ENCODE measurements around the gene MBTPS1.

Gene MBTPS1

DNA sequence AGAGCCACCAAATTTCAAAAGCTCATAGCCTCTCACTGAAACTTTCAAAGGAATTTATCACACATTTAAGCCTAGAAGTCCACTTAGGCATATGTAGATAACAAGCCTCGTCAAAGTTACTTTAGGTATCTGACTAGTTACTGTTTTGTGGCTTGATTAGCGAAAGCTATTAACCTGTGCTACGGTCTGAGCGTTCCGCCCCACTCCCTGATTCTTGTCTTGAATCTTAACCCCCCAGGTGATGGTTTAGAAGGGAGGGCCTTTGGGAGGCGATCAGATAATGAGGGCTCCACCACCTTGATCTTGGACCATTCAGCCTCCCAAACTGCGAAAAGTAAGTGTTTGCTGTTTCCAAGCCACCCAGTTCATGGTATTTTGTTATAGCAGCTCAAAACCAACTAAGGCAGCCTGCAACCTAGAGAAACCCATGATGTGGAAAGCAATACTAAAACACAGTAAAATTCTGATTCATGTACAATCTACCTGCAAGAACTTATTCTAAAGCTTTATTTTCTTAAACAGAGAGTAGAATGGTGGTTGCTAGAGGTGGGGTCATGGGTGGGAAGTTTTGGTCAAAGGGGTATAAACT, 21.1 kb upstream of the MBTPS1 start:
- no peak for DNase-seq (ENCODE audit: low spot score)
- TF ChIP-seq, protein P1, sequence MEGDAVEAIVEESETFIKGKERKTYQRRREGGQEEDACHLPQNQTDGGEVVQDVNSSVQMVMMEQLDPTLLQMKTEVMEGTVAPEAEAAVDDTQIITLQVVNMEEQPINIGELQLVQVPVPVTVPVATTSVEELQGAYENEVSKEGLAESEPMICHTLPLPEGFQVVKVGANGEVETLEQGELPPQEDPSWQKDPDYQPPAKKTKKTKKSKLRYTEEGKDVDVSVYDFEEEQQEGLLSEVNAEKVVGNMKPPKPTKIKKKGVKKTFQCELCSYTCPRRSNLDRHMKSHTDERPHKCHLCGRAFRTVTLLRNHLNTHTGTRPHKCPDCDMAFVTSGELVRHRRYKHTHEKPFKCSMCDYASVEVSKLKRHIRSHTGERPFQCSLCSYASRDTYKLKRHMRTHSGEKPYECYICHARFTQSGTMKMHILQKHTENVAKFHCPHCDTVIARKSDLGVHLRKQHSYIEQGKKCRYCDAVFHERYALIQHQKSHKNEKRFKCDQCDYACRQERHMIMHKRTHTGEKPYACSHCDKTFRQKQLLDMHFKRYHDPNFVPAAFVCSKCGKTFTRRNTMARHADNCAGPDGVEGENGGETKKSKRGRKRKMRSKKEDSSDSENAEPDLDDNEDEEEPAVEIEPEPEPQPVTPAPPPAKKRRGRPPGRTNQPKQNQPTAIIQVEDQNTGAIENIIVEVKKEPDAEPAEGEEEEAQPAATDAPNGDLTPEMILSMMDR (IDR thresholded peaks at IDR 0.05), result no peak
- Histone ChIP-seq H3K4me3 (no peak overlapping the region), H3K27ac (no peak overlapping the region)

DNA sequence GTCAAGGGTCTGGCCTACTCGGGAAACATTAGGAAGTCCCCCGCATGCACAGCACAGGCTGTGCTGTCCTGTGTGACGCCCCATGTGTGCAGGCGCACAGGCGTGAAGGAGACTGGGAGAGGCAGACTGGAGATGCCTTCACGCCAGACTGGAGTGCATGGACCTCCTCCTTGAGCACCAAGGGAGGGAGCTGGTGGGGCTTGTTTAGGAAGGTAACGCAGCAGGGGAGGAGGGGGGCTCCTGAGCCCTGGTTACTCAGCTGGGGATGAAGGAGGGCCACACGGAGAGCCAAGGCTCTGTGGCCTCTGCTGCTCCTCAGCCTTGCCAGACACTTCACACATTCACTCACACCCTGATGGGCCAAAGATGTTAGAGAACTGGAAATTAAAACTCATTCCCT, 20.5 kb upstream of the MBTPS1 start:
- DNase-seq (ENCODE audit: low spot score), result no peak
- H3K27ac ChIP-seq, result no peak overlapping the region
- H3K4me3 ChIP-seq, result no peak overlapping the region
- TF ChIP-seq, protein P1 (IDR thresholded peaks at IDR 0.05), result no peak

DNA sequence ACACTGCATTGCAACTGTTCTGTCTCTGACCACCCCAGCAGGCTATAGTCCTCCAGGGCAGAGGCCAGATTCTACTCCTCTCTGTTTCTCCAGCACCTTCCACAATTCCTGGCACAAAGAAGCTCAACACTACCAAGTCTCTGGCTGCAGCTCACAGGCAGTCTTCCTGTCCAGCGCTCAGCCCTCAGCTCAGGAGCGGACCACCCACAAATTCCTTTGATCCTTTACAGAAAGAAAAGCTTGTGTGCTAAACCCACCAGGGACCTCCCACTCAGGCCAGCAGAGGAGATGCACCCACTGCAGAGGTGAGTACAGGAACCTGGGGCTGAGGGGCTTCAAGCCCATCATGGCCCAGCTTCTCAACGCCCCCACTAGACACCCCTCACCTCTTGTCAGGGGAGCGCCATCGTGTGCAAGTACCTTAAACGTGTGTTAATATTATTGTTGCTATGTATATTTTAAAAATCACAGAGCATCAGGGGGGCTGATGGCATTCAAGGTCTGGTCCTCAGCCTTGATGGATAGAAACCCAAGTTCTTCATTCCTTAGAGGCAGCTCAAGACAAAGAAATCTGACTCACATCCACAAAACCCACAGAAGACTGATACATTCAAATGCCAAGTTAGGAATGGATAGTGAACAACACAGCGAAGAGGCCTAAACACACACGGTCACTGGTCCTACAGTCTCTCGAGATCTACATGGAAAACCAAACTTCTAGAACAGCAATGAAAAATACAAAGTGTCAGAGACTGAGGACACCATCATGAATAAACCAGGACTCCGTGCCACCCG, 19.8 kb upstream of the MBTPS1 start:
- Histone ChIP-seq H3K27ac (no peak overlapping the region), H3K4me3 (no peak overlapping the region)
- TF ChIP-seq, protein P1 (IDR thresholded peaks at IDR 0.05), result no peak
- no peak for DNase-seq (ENCODE audit: low spot score)

- Histone ChIP-seq H3K27ac (no peak overlapping the region), H3K4me3 (no peak overlapping the region)
- no peak for DNase-seq (ENCODE audit: low spot score)
- TF ChIP-seq, protein P1 (IDR thresholded peaks at IDR 0.05), result no peak
Observed at GRCh38 chr16:84132527-84133285, 16.0 kb upstream of the MBTPS1 start.

DNA sequence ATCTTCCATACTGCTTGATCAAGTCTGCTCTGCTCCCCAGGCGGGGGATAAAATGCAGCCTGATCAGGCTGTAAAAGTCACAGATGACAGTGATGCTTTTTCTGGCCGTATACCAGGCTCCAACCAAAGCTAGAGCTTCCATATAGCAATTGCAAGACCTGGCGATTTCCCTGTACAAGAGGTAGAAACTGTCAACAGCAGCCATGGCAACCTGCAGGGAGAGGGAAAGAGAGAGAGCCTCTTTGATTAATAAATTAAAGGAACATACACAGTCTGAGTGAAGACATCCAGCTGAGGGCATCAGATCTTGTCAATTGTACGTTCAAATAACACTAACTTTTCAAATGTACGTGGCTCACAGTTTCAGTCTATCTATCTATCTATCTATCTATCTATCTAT, 14.4 kb upstream of the MBTPS1 start:
- no peak overlapping the region for H3K4me3 ChIP-seq
- peak; percentile 40 for DNase-seq (ENCODE audit: low spot score)
- TF ChIP-seq, protein P1 (IDR thresholded peaks at IDR 0.05), result no peak
- H3K27ac ChIP-seq, result no peak overlapping the region

DNA sequence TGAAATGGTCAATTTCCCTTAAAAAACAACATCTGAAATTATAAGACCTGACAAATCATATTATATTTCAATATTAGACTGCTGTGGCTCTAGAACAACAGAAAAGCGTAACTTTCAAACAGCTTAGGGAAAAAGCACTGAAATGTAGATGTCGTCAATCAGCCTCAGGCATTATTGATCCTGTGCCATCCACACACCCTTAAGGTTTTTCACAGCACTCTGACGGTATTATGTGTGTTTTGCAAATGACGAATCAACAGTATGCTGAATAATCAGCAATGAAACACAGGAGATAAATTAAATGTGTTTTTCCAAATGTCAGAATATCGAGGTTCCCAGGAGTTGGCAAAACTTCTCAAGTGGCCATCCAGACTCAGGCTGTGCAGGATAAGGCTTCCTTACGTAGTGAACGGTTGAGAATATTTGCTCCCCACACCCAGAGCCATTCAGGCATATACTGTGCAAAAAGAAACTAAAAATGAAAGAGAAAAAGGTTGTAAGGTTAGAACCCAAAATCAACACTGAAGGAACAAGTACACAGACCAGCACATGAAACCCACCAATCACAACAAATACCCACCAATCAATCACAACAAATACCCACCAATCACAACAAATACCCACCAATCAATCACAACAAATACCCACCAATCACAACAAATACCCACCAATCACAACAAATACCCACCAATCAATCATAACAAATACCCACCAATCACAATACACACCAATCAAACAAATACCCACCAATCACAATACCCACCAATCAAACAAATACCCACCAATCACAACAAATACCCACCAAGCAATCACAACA, 7.7 kb upstream of the MBTPS1 start:
- Histone ChIP-seq H3K27ac (no peak overlapping the region), H3K4me3 (no peak overlapping the region)
- TF ChIP-seq, protein P1 (IDR thresholded peaks at IDR 0.05), result no peak
- no peak for DNase-seq (ENCODE audit: low spot score)
